ENCODE measurements around the gene CCDC124.

The CCDC124 gene

GRCh38 chr19:17933414-17934129 lies 757 bp downstream of the CCDC124 start:
- no peak for DNase-seq (ENCODE audit: low read depth in 2 of 3, low spot score in 1 of 3)

GRCh38 chr19:17936379-17936778 lies 3.6 kb downstream of the CCDC124 start:
- DNase-seq (ENCODE audit: low read depth in 2 of 3, low spot score in 1 of 3): no peak

DNA sequence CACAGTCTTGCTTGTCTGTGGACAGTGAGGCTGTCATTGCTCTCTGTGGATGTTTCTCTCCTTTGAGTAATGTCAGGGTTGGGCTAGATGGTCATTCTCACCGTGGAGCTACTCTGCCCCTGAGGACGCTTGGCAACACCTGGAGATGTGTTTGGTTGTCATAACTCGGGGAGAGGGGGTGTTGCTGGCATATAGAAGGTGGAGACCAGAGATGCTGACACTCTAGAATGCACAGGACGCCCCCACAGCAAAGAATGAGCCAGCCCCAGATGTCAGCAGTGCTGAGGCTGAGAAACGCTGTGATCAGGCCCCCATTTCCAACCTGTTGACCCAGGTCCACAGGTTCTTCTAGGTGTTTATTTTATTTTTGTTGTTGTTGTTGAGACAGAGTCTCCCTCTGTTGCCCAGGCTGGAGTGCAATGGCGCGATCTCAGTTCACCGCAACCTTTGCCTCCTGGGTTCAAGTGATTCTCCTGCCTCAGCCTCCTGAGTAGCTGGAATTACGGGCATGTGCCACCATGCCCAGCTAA lies 4.6 kb downstream of the CCDC124 start:
- DNase-seq (ENCODE audit: low read depth in 2 of 3, low spot score in 1 of 3): no peak

DNA sequence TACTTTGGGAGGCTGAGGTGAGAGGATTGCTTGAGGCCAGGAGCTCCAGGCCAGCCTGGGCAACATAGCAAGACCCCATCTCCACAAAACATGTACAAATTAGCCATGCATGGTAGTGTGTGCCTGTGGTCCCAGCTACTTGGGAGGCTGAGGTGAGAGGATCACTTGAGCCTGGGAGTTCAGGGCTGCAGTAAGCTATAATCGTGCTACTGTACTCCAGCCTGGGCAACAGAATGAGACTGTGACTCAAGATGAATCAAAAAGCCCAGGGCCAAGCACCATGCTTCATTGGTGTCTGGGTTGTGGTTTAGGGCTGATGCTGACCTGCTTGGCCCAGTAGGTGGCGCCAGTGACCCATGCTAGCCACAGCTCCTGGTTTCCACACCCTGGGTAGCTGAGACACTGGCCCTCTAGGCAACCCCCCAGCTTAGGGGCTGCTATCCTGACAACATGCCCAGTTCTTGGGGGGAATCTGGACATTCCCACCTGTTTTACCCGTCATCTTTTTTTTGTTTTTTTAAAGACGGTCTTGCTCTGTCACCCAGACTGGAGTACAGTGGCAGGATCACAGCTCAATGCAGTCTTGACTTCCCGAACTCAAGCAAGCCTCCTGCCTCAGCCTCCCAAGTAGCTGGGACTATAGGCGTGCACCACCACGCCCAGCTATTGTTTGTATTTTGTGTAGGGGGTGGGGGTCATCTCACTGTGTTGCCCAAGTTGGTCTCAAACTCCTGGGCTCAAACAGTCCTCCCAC lies 5.5 kb downstream of the CCDC124 start:
- DNase-seq (ENCODE audit: low read depth in 2 of 3, low spot score in 1 of 3): peak; percentile 72 to 79 (median 75)

DNA sequence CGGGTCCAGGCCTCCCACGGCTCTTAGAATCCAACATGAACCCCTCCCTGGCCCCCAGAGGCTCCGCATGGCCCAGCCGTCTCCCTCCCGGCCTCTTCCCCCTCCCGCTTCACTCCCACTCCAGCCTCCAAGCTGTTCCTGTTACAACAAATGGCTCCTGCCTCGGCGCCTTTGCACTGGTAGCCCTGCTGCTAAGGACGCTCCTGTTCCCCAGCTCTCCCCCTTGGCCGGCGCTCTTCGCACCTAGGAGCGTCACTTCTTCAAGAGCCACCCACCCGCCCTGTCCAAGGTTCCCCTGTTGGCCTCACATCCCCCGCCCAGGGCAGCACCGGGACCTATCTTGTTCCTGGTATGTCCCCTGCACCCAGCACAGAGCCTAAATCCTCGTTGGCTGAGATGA lies 9.4 kb downstream of the CCDC124 start:
- no peak for DNase-seq (ENCODE audit: low read depth in 2 of 3, low spot score in 1 of 3)

DNA sequence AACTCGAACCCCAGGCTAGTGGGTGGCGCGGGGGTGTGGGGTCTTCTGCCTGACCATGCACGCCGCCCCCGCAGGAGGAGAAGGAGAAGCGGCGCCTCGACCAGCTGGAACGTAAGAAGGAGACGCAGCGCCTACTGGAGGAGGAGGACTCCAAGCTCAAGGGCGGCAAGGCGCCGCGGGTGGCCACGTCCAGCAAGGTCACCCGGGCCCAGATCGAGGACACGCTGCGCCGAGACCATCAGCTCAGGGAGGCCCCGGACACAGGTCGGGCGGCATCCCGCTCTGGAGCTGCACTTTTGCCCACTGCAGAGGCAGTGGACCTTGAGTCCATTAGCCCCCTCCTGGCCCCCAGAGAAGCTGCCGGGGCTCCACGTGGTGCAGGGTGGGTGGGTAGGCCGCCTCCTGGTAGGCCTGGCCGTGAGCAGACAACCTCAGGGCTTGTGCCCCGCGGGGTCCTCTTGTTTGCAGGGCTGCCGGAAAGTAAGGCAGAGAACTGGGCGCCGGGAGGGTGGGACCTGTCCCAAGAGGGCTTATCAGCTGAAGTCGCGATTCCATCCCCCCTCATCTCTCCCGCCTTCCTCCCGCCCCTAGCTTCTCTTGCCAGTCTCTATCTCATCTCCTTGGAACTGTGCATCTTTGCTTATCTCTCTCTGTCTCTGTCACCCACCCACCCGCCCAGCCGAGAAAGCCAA lies 9.9 kb downstream of the CCDC124 start:
- no peak for DNase-seq (ENCODE audit: low read depth in 2 of 3, low spot score in 1 of 3)

DNA sequence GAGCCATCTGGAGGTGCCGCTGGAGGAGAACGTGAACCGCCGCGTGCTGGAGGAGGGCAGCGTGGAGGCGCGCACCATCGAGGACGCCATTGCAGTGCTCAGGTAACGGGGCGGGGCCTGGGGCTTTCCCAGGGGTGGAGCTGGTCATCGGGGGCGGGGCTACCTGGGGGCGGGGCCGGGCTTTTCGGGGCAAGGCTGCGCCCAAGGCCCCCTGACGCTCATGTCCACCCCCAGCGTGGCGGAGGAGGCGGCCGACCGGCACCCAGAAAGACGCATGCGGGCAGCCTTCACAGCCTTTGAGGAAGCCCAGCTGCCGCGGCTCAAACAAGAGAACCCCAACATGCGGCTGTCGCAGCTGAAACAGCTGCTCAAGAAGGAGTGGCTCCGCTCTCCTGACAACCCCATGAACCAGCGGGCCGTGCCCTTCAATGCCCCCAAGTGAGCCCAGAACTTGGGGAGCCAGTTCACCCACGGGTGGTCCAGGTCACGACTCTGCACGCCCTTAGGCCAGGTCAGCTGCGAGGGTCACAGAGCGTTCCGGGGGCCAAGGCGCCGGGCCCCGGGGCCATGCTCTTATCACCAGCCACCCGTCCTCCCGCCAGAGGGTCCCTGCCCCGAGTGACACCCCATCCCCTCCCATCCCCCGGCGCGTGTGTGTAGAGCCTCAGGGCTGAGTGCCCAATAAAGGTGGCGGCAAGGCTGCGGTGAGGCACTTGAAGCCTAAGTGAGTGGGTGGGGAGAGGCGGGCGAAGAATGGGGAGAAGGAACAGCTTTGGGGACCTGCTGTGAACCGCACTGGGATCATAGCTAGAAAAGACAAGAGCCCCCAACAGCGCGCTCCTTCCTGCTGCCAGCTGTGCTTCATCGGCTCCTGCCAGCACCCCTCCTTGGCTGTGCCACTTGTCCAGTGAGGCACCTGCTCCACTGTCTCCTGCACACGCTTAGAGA lies 10.7 kb downstream of the CCDC124 start:
- DNase-seq (ENCODE audit: low read depth in 2 of 3, low spot score in 1 of 3): no peak

GRCh38 chr19:17944301-17944700 lies 11.5 kb downstream of the CCDC124 start:
- no peak for DNase-seq (ENCODE audit: low read depth in 2 of 3, low spot score in 1 of 3)

- DNase-seq (ENCODE audit: low read depth in 2 of 3, low spot score in 1 of 3): no peak
These were observed 14.4 kb downstream of the CCDC124 start for GRCh38 chr19:17946965-17947784.

- peak; percentile 83 to 93 (median 91) for DNase-seq (ENCODE audit: low read depth in 2 of 3, low spot score in 1 of 3)
These were observed 15.1 kb downstream of the CCDC124 start for GRCh38 chr19:17947815-17948513.

- DNase-seq (ENCODE audit: low read depth in 2 of 3, low spot score in 1 of 3): no peak
These were observed 15.7 kb downstream of the CCDC124 start for GRCh38 chr19:17948514-17948900.

DNA sequence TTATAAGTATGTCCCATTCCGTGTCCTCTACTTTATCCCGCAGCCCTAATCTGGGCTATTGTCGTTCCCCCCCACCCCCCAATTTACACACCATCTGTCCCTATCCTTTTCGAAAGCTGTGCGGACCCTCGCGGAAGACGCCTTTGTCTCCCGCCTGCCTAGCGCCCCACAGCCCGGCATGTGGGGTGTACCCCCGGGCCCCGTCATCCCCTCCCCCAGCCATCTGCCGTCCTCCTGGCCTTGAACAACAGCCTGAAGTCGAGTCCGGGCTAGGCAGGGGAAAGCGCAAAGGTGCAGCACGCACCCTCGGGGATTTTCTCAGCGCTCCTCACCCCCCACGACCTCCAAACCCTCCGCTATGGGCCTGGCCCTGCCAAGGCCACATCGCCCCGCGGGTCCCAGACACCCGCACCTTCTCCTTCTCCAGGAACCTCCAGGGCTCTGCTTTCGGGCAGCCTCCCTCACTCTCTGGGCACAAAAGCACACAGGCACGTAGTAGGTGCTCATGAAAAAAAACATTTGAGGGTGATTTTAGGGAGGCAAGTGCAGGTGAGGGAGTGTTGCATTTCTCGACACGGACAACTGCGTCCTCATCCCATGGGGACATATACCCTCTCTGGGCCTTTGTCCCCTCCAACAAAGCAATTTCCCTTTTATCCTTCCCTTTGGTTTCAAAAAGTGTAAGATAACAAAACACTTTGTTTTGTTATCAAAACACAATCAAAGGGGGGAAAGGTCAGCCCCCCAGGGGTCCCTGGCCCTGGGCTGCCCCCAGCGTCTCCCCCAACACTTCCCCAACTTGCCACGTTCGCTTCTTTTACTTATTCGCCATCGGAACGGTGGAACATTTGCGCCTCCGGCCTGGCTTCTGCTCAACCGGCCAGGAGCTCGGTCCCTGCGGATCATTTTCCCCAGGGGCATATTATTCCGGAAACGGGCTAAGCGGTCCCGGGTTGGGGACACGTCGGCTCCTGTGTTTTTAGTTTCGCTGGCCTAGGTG lies 16.4 kb downstream of the CCDC124 start:
- DNase-seq (ENCODE audit: low read depth in 2 of 3, low spot score in 1 of 3): no peak

DNA sequence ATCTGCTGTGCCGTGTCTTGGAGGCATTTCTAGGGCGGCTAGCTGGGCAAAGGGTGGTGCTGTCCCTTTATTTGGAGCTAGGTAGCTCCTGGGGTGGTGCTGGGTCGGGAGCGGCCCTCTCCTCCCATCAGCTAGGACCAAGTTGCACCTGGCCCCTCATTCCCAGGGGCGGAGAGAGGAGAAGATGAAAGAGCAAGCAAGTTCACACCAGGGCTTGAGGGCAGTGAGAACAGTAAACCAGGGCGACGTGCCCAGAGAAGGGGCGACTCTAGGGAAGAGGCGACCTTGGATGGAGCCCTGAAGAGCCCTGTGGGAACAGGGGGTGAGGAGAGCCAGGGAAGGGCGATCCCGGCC lies 17.1 kb downstream of the CCDC124 start:
- no peak for DNase-seq (ENCODE audit: low read depth in 2 of 3, low spot score in 1 of 3)

DNA sequence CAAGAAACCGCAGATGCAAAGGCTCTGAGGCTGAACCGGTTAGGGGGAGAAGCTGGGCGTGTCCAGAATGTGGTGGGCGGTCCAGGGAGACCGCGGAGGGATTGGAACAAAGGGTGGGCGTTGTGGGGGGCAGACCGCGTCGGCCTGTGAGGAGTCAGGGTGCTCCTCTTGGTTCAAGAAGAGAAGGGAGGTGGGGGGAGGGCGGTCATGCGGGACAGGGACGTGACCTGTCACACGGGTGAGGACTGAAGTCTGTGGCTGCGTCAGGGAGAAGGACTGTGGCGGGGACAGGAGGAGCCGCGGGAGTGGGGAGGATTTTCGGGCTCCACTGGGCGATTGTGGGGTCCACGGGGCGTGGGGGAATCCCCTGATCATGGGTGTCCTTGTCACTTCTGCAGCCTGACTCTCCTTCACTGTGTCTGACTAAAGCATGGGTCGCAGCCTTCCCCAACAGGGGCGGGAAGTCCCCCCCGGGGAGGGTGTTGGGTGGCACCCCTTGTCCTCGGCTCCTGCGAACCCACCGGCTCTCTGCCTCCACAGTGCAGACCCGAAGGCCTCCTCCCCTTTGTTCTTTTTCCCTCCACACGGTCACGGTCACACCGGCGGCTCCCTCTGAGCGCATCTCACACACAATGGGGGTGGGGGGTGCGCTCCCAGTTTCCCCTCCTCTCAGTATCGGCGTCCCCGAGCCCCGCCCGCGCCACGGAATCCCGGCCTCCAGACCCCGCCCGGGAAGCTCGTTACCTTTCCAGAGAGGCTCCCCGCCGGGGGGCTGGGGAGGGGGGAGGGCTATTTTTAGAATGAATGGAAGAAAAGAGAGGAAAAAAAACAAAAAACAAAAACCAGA lies 17.7 kb downstream of the CCDC124 start:
- no peak for DNase-seq (ENCODE audit: low read depth in 2 of 3, low spot score in 1 of 3)

GRCh38 chr19:17951157-17951989 lies 18.6 kb downstream of the CCDC124 start:
- DNase-seq (ENCODE audit: low read depth in 2 of 3, low spot score in 1 of 3): no peak

Measured in stimulated activated CD4-positive, alpha-beta T cell treated with anti-CD3 and anti-CD28 coated beads, Interleukin-12 subunit alpha, Interleukin-12 subunit beta, amount 100 ng/mL, for 48 hours (primary cell).